Keratinocyte (primary cell): Measurements from ENCODE around the gene CCNY. TPM values are rescaled to one million over a fixed set of nuclear protein-coding genes. Genes with fewer than 3 reads are reported as not detected.

Experiments used
- DNase-seq: peaks from one replicate; pipeline ENCODE4 v3.0.0-alpha.2; 2011; ENCODE audit warnings: low read depth, missing footprints, low spot score
- FAIRE-seq: peaks from 2 replicates; lab custom pipeline; 2011; peaks lifted over from hg19 to GRCh38; lab: Jason Lieb, UNC
- H2AFZ ChIP-seq: 2 replicates; pipeline ENCODE4 v1.6.0; 2012; ENCODE audit warnings: low read length, control low read depth, inconsistent platforms; ENCODE audit not compliant: control insufficient read depth
- H3K27ac ChIP-seq: 2 replicates; pipeline ENCODE4 v1.5.1; 2011; ENCODE audit warnings: low read length; ENCODE audit not compliant: control insufficient read depth, insufficient read depth
- H3K27me3 ChIP-seq: 3 replicates; pipeline ENCODE4 v1.6.0; 2011; ENCODE audit warnings: low read length; ENCODE audit not compliant: control insufficient read depth, insufficient read depth; ENCODE audit errors: extremely low read depth
- H3K36me3 ChIP-seq, 2 experiments: 2 replicates in 1 of 2; 3 replicates in 1 of 2; pipeline ENCODE4 v1.5.1; 2011; ENCODE audit warnings: low read length in 2 of 2, mild to moderate bottlenecking in 1 of 2; ENCODE audit not compliant: control insufficient read depth in 2 of 2, insufficient read depth in 2 of 2; ENCODE audit errors: extremely low read depth in 1 of 2
- H3K4me1 ChIP-seq: 3 replicates; pipeline ENCODE4 v1.5.1; 2011; ENCODE audit warnings: low read length; ENCODE audit not compliant: control insufficient read depth, insufficient read depth; ENCODE audit errors: extremely low read depth
- H3K4me2 ChIP-seq: 3 replicates; pipeline ENCODE4 v1.6.0; 2011; ENCODE audit warnings: low read depth, low read length; ENCODE audit not compliant: control insufficient read depth, insufficient read depth; ENCODE audit errors: extremely low read depth
- H3K4me3 ChIP-seq, 3 experiments: fragments of 200-600 bp in 1 of 3; sonication (generic) in 1 of 3; 2 replicates in 2 of 3; 3 replicates in 1 of 3; pipeline ENCODE4 v1.5.1; 2011 to 2016; ENCODE audit warnings: low read length in 3 of 3, mild to moderate bottlenecking in 3 of 3, control low read depth in 2 of 3, inconsistent platforms in 1 of 3, low read depth in 1 of 3, mixed read lengths in 1 of 3, mixed run types in 1 of 3, moderate library complexity in 1 of 3; ENCODE audit not compliant: control insufficient read depth in 2 of 3, insufficient read depth in 2 of 3; ENCODE audit errors: extremely low read depth in 1 of 3
- H3K79me2 ChIP-seq: 2 replicates; pipeline ENCODE4 v1.6.0; 2012; ENCODE audit warnings: low read length; ENCODE audit not compliant: control insufficient read depth, insufficient read depth
- H3K9ac ChIP-seq: 3 replicates; pipeline ENCODE4 v1.6.0; 2011; ENCODE audit warnings: low read length; ENCODE audit not compliant: control insufficient read depth, insufficient read depth; ENCODE audit errors: extremely low read depth
- H3K9me1 ChIP-seq: 3 replicates; pipeline ENCODE4 v1.6.0; 2011; ENCODE audit warnings: low read length; ENCODE audit not compliant: control insufficient read depth, insufficient read depth; ENCODE audit errors: extremely low read depth
- H3K9me3 ChIP-seq: 2 replicates; pipeline ENCODE4 v1.5.1; 2012; ENCODE audit warnings: low read depth, low read length; ENCODE audit not compliant: control insufficient read depth
- H4K20me1 ChIP-seq: 3 replicates; pipeline ENCODE4 v1.6.0; 2011; ENCODE audit warnings: low read length; ENCODE audit not compliant: control insufficient read depth, insufficient read depth; ENCODE audit errors: extremely low read depth
- EZH2 ChIP-seq: IDR thresholded peaks from one replicate; pipeline ENCODE4 v1.6.1; 2012; ENCODE audit warnings: inconsistent platforms, mild to moderate bottlenecking, low read length, moderate library complexity
- dilution Hi-C: fragments of 300-500 bp; cut with MboI; formaldehyde crosslinking; loops from one replicate; pipeline ENCODE4 v1.7.0; 2020; ENCODE audit warnings: low sequenced_read_pairs; ENCODE audit not compliant: extremely low pct_ligation_motif_present
- polyA plus RNA-seq, 5 experiments: library from polyadenylated mRNA; depleted of rRNA in 3 of 5; stranded (reverse) in 3 of 5; stranded (forward) in 1 of 5; unstranded in 1 of 5; fragments of >200 nt; gene quantifications; 1 replicate in 1 of 5; 2 replicates in 3 of 5; 3 replicates in 1 of 5; pipeline versions ENCODE4 v1.2.1 to v1.2.3, GENCODE V29; 2011 to 2012; ENCODE audit warnings: missing spikeins in 2 of 5, low read depth in 1 of 5, low replicate concordance in 1 of 5
- TF ChIP-seq, protein P1 (sequence below), 3 experiments: IDR thresholded peaks in 1 of 3; conservative IDR thresholded peaks in 1 of 3; optimal IDR thresholded peaks in 1 of 3; 2 replicates in 2 of 3; 3 replicates in 1 of 3; pipeline versions ENCODE3 to v1.5.1; 2011; ENCODE audit warnings: low read length in 3 of 3, mild to moderate bottlenecking in 3 of 3, moderate library complexity in 2 of 3, control low read depth in 1 of 3, inconsistent platforms in 1 of 3; ENCODE audit not compliant: insufficient read depth in 2 of 3; ENCODE audit errors: extremely low read depth in 1 of 3

Gene CCNY
- polyA plus RNA-seq, 1 donor (not counting 4 experiments of a cell fraction or from before 2014, with no cell fraction given): 58.9 TPM

DNA sequence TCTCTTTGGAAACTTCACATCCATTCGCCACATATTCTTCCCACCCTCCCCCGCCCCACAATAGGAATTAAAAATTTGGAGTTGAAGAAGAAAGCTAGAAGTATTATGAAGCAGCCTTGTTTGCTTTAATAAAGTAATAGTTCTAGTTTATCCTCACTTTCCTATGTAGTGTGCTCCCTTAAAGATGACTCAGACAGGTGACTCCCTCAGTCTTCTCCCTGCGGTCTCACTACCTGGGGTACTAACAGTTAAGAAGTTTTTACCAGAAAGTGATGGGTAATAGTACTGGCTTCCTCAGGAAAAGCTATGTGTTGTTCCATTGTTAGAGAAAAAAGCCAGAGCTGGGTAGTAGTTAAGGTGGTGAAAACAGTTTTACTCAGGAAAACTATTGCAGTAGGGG lies 58.6 kb downstream of the CCNY start:
- H4K20me1 ChIP-seq: peaks cover 5% of the 10 kb centered on the region
- no peak overlapping the region for H3K4me2 ChIP-seq
- no peak overlapping the region for H2AFZ ChIP-seq
- no peaks in the 10 kb centered on the region for H3K36me3 ChIP-seq
- H3K79me2 ChIP-seq: peaks cover 90% of the 10 kb centered on the region
- H3K9me1 ChIP-seq: no peaks in the 10 kb centered on the region
- no peak overlapping the region for H3K4me3 ChIP-seq
- dilution Hi-C loops: no loop called here
- no peak overlapping the region for H3K9ac ChIP-seq
- no peaks in the 10 kb centered on the region for H3K4me1 ChIP-seq
- FAIRE-seq (no peak), DNase-seq (no peak)
- H3K27me3 ChIP-seq: no peaks in the 10 kb centered on the region
- no peak for TF ChIP-seq EZH2
- TF ChIP-seq, protein P1, sequence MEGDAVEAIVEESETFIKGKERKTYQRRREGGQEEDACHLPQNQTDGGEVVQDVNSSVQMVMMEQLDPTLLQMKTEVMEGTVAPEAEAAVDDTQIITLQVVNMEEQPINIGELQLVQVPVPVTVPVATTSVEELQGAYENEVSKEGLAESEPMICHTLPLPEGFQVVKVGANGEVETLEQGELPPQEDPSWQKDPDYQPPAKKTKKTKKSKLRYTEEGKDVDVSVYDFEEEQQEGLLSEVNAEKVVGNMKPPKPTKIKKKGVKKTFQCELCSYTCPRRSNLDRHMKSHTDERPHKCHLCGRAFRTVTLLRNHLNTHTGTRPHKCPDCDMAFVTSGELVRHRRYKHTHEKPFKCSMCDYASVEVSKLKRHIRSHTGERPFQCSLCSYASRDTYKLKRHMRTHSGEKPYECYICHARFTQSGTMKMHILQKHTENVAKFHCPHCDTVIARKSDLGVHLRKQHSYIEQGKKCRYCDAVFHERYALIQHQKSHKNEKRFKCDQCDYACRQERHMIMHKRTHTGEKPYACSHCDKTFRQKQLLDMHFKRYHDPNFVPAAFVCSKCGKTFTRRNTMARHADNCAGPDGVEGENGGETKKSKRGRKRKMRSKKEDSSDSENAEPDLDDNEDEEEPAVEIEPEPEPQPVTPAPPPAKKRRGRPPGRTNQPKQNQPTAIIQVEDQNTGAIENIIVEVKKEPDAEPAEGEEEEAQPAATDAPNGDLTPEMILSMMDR (optimal IDR thresholded peaks at IDR 0.05 in 1 of 3, IDR thresholded peaks at IDR 0.05 in 1 of 3, conservative IDR thresholded peaks at IDR 0.05 in 1 of 3; ENCODE audit: extremely low read depth in 1 of 3, insufficient read depth in 2 of 3, low read length in 3 of 3): no peak
- no peaks in the 10 kb centered on the region for H3K9me3 ChIP-seq
- H3K27ac ChIP-seq: no peak overlapping the region

DNA sequence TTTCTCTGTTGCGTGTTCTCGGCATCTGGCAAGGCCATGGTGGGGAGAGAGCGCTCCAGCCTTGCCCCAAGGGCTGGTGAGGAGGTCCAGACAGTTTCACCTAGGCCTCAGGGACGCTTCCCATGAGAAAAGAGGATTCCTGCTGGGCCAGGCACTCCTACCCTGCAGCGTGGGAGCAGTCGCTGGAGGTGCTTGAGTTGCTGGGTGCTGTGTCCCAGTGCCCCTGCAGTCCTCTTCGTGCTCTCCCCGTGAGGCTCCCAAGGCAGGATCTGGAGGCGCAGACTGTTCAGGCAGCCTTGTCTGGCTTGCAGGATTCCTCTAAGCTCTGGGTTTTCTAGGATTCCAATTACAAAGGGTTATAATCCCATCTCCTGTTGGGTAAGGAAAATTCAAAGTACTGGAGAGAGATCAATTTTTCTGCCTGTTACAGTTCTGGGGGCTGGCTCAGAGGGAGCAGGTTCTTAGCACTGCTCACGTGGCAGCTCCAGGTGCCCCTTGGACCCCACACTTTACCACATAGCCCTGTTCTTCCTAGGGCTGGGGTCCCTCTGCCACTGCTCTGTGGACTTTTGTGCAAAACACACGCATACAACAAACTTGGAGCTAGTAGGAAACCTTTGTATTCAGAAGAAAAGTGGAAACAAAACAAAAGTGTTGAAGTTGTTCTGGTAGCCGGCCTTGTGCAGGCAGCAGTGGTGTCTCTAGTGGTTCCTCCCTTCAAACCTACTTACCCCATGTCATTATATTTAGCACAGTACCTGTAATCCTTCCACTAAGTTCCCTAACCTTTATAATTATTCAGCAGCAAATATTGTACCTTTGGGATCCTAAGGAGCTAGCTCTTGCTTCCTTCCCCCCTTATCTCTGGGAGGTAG lies 60.5 kb downstream of the CCNY start:
- Histone ChIP-seq H2AFZ (no peak overlapping the region), H3K9me1 (no peaks in the 10 kb centered on the region), H3K4me2 (no peak overlapping the region), H3K4me3 (no peak overlapping the region), H3K4me1 (no peaks in the 10 kb centered on the region), H3K9me3 (no peaks in the 10 kb centered on the region), H3K27ac (no peak overlapping the region), H3K9ac (no peak overlapping the region), H3K27me3 (no peaks in the 10 kb centered on the region), H4K20me1 (peaks cover 9% of the 10 kb centered on the region), H3K79me2 (peaks cover 90% of the 10 kb centered on the region), H3K36me3 (no peaks in the 10 kb centered on the region)
- FAIRE-seq (no peak), DNase-seq (no peak)
- TF ChIP-seq EZH2: no peak
- TF ChIP-seq, protein P1 (optimal IDR thresholded peaks at IDR 0.05 in 1 of 3, IDR thresholded peaks at IDR 0.05 in 1 of 3, conservative IDR thresholded peaks at IDR 0.05 in 1 of 3; ENCODE audit: extremely low read depth in 1 of 3, insufficient read depth in 2 of 3, low read length in 3 of 3): no peak
- dilution Hi-C loops: no loop called here
